Measurements from ENCODE around the gene NCAPG. TPM values are rescaled to one million over a fixed set of nuclear protein-coding genes. Genes with fewer than 3 reads are reported as not detected.

Gene NCAPG
- total and polyA plus RNA-seq, 2 experiments from 2014 or later, result 5.4 to 25.1 TPM

Other genes with a start within 250 kb of the NCAPG start
- gene LAP3, start 233.8 kb upstream of the NCAPG start, total RNA-seq, result 53.4 and 82.6 TPM in 2 replicates
- 79.0 and 97.1 TPM in 2 replicates for gene LAP3, start 233.8 kb upstream of the NCAPG start, polyA plus RNA-seq
- gene MED28, start 196.3 kb upstream of the NCAPG start, total RNA-seq, result 20.1 and 20.5 TPM in 2 replicates
- 60.2 and 71.5 TPM in 2 replicates for gene MED28, start 196.3 kb upstream of the NCAPG start, polyA plus RNA-seq
- not detected in 2 replicates for gene FAM184B, start 29.4 kb upstream of the NCAPG start, total RNA-seq
- 0.10 TPM in 1 of 2 replicates, not detected in the other for gene FAM184B, start 29.4 kb upstream of the NCAPG start, polyA plus RNA-seq
- gene DCAF16, start 222 bp upstream of the NCAPG start, total RNA-seq, result 33.0 and 76.6 TPM in 2 replicates
- gene DCAF16, start 222 bp upstream of the NCAPG start, polyA plus RNA-seq, result 17.9 and 28.9 TPM in 2 replicates
- gene LCORL, start 210.8 kb downstream of the NCAPG start, total RNA-seq, result 35.1 and 50.2 TPM in 2 replicates
- 11.7 and 29.7 TPM in 2 replicates for gene LCORL, start 210.8 kb downstream of the NCAPG start, polyA plus RNA-seq